ENCODE results near the gene ERC2.

DNA sequence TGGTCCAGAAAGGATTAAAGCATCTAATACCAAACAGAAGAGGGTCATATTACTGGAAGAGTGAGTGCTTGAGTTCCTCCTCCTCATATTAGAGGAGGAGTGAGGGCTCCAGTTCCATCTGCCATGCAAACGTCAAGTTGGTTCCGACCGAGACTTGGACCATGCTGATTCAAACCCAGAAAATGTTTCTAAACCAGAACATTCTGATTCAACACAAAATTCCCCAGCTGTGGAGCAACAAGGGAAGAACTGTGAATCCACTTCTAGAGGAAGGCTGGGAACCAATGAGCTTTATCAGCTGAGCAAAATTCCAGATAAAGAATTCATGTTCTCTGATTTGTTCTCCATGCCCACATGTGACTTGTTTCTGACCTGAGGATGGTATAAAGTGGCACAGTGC lies 845.5 kb downstream of the ERC2 start:
- TF ChIP-seq, protein P1, sequence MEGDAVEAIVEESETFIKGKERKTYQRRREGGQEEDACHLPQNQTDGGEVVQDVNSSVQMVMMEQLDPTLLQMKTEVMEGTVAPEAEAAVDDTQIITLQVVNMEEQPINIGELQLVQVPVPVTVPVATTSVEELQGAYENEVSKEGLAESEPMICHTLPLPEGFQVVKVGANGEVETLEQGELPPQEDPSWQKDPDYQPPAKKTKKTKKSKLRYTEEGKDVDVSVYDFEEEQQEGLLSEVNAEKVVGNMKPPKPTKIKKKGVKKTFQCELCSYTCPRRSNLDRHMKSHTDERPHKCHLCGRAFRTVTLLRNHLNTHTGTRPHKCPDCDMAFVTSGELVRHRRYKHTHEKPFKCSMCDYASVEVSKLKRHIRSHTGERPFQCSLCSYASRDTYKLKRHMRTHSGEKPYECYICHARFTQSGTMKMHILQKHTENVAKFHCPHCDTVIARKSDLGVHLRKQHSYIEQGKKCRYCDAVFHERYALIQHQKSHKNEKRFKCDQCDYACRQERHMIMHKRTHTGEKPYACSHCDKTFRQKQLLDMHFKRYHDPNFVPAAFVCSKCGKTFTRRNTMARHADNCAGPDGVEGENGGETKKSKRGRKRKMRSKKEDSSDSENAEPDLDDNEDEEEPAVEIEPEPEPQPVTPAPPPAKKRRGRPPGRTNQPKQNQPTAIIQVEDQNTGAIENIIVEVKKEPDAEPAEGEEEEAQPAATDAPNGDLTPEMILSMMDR (IDR thresholded peaks at IDR 0.05): no peak
- no peak for TF ChIP-seq POLR2A (IDR thresholded peaks at IDR 0.05)

All from heart left ventricle (tissue), 13 donors.